HG03139 (cell line): ENCODE data around the gene IDH3B.
A peak's percentile ranks its signal among the peaks of the same experiment; 100 is the strongest.

Source experiments
- ATAC-seq: cut with Tn5 transposase; IDR thresholded peaks from one replicate; pipeline ENCODE4 v1.9.1; 2021; ENCODE audit not compliant: unreplicated experiment

The IDH3B gene

DNA sequence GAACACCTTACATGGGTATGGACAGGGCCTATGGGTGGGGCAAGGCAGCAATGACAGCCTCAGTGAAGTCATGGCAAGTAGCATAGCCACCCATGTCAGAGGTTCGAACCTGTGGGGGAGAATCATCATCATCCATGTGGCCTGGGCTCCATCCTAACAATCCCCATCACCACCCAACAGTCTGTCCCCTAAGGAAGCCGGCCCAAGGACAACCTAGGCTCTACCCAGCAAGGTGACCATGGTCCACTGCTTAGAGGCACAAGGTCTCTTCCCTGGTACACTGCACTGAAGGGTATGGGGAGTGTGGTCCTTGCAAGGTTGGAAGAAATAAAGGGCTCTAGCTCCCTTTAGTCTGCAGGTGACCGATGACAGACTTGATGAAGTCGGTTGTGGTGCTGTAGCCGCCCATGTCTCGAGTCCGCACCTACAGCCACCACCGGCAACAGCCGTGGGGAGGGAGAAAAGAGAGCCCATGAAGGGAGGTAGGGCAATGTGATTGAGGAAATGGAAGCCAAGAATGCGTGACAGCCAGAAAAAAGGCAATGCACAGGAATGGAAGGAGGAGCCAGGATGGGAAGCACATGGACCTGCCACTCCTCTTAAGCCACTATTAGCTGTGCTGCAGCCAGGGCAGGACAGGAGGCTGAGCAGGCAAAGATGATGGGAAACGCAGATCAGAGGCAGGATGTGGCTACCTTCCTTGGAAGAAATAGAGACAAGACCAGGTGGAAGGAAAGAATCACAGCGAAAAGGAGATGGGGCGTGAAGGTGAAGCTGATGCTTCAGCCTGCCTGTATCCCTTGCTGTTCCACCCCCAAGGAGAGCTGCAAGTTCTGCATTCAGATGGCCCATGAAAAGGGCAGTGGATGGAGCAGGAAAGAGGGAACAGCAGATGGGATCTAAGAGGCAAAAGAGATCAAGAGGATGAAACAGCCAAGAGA lies 5.3 kb downstream of the IDH3B start:
- no peak for ATAC-seq

DNA sequence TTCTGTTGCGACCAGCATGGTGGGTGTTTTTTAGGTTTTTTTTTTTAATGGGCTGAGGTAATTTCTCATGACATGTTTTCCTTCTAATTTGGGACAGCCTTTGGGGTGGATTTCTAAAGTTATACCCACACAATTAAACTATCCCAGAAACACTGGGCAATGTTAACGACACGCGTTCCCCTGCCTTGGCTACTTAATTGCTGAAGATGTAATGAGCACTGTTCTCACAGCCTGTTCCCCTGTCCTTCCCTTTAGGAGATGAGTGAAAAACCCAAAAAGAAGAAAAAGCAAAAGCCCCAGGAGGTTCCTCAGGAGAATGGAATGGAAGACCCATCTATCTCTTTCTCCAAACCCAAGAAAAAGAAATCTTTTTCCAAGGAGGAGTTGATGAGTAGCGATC lies 6.3 kb downstream of the IDH3B start:
- ATAC-seq, result no peak

DNA sequence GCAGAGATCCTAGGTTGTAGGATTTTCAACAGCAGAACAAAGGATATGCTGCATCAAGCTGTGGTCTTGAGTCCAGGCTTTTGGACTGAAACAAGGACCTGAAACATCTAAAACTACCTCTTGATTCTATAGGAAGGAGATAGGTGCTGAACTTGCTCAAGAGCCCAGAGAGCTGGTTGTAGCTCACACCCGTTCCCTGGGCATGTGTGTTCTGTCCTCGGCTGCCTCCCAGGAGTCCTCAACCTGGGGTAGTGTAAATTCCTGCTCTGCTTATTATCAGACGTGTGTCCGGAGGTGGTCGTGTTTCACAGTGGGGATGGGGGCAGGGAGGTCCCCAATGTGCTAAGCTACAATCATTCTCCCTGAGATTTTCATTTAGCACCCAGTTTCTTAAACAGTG lies 6.8 kb downstream of the IDH3B start:
- ATAC-seq, result no peak

DNA sequence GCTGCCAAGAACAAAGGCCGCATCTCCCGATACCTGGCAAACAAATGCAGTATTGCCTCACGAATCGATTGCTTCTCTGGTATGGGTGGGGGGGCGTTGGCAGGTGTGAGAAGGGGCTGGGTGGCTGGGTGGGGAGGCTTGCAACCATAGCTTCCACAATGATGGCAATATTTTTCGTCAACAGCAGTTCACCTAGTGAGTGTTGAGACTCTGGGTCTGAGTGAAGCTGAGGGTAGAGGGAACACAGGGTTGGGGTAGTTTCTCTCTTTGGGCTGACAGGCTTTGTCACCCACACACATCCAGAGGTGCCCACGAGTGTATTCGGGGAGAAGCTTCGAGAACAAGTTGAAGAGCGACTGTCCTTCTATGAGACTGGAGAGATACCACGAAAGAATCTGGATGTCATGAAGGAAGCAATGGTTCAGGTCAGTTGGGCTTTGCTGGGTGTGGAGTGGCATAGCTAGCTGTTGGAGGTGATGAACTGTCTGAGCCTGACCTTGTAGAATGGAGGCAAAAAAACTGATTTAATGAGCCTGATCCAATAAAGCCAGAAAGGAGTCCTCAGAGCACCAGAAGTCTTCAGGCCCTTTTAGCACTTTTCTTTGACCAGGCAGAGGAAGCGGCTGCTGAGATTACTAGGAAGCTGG lies 7.4 kb downstream of the IDH3B start:
- ATAC-seq, result no peak

DNA sequence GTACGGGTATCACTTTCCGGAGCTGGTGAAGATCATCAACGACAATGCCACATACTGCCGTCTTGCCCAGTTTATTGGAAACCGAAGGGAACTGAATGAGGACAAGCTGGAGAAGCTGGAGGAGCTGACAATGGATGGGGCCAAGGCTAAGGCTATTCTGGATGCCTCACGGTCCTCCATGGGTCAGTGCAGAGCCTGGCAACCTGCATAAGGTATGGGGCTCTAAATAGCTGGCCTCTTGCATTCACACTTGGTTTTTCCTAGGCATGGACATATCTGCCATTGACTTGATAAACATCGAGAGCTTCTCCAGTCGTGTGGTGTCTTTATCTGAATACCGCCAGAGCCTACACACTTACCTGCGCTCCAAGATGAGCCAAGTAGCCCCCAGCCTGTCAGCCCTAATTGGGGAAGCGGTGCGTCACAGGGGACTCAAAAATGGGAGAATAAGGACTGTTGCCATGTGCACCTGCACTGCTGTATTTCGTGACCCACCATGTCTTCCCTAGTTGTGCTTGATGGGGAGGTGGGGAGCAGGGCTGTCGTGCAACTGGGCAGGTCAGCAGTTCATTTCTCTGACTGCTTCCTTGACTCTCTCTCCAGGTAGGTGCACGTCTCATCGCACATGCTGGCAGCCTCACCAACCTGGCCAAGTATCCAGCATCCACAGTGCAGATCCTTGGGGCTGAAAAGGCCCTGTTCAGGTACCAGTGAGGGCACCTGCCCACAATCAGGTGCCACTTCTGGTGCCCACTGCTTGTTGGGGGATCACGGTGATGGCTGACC lies 8.5 kb downstream of the IDH3B start:
- no peak for ATAC-seq

DNA sequence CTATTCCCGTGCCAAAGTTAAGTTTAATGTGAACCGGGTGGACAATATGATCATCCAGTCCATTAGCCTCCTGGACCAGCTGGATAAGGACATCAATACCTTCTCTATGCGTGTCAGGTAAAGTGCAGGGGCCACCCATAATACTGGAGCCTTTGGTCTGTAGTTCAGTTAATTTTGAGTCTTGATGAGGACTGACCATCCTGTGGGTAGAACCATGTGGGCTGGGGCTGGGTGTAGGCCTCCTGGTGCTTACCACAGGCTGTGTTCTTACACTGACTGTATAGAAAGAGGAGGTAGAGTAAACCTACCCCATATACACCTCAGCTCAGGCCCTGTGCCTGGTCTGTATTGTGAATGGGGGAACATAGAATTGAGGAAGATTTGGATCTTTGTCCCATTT lies 9.2 kb downstream of the IDH3B start:
- no peak for ATAC-seq

DNA sequence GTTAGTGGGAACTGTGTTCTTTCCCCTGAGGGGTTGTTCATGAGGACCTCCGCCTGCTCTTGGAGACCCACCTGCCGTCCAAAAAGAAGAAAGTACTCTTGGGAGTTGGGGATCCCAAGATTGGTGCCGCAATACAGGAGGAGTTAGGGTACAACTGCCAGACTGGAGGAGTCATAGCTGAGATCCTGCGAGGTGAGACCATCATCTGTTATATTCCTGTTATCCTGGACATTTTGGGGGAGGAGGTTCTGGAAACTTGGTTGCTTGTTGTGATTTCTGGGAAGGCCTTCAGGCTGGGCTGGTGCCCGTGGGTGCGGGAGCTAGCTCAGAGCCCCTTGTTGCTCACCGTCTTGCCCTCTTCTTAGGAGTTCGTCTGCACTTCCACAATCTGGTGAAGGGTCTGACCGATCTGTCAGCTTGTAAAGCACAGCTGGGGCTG lies 9.6 kb downstream of the IDH3B start:
- ATAC-seq, result no peak

DNA sequence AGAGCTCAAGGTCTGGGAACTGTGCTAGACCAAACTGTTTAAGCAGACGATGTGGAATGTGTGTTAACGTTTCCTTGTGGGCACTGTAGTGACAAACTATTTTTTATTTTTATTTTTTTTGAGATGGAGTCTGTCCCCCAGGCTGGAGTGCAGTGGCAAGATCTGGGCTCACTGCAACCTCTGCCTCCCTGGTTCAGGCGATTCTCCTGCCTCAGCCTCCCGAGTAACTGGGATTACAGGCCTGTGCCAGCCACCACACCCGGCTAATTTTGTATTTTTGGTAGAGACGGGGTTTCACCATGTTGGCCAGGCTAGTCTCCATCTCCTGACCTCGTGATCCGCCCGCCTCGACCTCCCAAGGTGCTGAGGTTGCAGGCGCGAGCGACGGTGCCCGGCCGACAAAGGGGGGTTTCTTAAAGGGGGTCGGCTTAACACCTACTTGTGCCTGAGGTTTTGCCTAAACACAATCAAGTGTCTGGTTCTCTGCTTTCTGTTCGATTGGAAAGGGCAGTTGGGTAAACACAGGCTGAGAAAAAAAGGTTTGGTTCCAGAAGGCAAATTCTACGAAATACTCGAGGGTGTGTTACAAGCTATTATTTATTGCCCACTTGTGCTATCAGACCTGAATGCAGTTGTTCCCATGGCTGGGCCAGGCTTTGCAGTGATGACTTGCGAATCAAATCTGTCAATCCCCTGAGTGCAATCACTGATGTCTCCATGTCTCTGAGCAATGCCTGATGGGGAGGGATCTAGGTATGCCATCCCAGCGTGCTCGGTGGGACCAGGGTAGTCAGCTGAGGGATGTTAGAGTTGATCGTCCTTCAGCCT lies 10.2 kb downstream of the IDH3B start:
- ATAC-seq, result no peak

DNA sequence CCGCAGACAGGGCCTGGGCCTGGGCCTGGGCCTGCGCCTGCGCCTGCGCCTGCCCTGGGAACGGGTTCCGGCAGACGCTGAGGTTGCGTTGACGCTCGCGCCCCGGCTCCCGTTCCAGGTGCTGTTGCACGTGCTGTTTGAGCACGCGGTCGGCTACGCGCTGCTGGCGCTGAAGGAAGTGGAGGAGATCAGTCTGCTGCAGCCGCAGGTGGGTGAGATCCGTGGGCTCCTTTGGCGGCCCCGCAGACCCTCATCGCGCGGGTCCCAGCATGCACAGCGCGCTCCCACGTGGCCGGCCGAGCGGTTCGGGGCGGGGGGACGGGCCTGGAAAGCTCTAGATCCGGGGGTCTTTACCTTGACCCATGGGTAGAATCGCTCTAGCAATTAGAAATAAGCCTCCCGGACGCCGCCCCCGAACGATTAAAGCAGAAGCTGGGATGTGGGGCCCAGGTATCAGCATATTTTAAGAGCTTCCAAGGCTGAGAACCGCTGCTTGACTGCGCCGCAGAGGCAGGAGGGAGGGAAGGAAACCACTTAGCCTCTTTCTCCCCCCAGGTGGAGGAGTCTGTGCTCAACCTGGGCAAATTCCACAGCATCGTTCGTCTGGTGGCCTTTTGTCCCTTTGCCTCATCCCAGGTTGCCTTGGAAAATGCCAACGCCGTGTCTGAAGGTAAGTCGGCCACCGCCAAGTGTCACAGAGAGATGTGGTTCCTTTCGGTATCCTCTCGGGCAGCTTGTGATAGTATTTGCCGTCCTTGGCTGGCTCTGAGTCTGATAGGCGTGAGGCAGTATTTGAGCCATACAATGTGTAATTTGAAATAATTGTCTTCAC lies 11.1 kb downstream of the IDH3B start:
- ATAC-seq, result peak; percentile 32

DNA sequence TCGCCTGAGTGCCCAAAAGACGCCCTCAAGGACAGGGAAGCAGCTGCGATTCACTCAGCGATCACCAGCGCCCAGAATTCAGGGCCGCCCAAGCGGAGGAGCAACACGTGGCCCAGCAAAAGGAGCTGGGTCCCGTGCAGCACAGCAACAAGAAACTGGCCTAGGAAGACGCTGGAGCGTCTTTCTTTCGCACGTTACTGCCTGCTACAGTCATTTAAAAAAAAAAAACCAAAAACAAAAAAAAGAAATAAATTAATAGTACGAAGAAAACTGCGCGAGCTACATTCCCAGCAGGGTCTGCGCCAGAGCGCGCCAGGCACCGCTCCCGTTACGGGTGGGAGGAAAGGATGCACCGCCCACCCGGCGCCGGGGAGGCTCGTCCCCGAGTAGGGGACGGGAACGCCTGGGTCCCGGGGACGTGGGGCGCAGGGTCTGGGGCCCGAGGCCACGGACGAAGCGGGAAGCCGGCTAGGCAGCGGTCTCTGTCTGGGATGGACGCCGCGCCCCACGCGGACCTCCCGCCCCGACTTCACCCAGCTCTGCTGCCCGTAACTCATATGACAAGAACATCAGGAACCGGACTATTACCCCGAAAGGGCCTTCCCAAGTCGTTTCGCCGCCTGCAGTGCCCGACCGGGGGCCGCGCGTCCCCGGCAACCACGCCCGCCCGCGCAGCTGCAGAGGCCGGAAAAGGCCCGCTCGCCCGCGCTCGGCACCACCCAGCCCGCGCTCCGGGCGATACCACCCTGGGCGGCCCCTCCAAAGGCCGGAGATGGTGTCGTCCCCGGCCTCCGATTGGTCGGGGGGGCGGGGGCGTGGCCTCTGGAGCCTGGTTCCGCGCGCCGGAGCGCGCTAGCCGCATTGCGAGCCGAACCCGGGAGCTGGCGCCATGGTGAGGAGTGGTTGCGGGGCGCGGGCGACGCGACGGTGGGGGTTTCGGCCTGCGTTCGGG lies 12.0 kb downstream of the IDH3B start, which contains the start of gene NOP56:
Gene NOP56, plus strand, starts transcription at position 861 of the 952 bp plus-strand sequence. Its CDS starts 29 bp downstream, at position 890.
- ATAC-seq, result peak; percentile 74

DNA sequence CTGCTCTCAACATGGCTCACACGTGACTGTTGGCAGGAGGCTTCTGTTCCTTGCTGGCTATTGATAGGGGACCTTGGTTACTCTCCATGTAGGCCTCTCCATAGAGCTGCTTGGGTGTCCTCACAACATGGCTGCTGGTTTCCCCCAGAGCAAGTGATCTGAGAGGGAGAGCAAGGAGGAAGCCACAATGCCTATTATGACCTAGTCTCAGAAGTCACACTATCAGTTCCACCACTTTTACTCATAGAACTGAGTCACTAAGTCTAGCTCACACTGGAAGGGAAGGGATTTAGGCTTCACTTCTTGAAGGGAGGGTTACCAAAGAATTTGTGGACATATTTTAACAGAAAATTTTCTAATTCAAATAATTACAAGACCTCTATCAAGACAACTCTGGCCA lies 20.3 kb downstream of the IDH3B start:
- ATAC-seq, result no peak

DNA sequence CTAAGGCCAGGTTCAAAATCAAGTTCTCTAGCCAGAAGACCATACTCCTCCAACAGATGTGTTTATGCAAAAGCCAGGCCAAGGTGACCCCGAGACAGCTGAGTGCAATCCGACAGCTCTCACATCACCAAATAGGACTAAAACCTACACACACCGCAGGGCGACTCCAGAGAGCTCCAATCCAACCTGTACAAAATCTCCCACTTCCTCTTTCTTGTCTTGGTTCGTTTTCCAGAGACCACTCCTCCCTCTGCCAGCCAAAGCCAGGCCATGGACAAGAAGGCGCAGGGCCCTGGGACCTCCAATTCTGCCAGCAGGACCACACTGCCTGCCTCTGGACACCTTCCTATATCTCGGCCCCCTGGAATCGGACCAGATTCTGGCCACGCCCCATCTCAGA lies 23.1 kb downstream of the IDH3B start:
- no peak for ATAC-seq

DNA sequence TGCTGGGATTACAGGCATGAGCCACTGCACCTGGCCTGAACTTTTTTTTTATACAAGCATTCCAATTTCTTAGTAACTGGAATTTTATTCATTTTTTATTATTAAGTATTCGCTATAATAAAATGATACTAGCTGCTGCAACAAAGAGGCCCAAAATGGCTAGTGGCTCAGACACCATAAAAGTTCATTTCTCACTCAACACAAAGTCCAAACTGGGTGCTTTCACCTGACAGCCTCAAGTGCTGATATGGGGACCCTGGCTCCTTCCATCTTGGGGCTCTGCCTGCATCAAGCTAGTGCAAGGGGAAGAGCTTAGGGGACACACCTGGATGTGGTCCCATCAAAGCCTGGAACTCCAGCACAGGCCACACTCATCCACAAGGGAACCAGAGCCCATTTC lies 23.8 kb downstream of the IDH3B start:
- no peak for ATAC-seq

DNA sequence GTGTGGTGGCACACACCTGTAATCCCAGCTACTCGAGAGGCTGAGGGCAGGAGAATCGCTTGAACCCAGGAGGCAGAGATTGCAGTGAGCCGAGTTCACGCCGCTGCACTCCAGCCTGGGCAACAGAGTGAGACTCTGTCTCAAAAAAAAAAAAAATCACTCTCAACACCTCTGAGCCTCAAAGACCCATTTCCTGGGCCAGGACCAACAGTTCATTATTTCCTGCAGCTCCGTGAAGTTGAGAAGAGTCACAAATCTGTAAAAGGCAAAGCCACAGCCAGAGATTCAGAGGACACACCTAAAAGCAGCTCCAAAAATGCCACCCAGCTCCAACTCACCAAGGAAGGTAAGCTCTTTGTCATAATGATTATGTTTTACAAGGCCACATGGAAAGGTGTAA lies 26.8 kb downstream of the IDH3B start:
- ATAC-seq, result no peak

DNA sequence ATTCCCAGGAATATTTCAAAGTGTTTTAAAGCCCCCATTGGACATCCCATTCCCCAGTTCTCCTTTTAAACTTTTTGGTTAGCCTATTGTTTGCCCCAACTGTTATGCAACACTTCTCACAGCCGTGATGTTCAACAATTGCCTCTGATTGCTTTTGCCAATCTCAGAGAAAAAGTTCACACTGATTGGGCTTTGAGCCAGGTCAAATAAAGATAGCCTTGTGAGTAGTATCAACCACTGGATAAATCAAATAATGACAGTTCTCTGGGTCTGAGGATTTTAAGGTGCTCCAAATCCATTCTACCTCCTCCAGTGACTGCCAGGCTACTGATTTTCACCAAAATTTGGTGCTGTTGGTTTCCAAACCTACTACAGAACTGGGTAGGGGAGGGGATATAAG lies 30.6 kb downstream of the IDH3B start:
- ATAC-seq, result no peak

DNA sequence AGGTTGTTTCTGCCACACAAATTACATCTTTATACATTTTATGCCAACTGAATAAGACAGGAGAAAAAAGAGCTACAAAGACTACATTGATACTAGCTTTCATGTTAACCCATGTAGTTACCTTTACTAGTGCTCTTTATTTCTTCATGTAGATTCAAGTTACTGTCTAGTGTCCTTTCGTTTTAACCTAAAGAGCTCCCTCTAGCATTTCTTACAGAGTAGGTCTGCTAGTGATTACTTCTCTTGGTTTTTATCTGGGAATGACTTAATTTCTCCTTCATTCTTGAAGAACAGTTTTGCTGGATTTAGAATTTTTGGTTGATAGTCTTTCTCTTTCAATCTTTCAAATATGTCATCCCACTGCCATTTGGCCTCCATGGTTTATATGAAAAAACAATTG lies 32.8 kb downstream of the IDH3B start:
- ATAC-seq, result no peak

DNA sequence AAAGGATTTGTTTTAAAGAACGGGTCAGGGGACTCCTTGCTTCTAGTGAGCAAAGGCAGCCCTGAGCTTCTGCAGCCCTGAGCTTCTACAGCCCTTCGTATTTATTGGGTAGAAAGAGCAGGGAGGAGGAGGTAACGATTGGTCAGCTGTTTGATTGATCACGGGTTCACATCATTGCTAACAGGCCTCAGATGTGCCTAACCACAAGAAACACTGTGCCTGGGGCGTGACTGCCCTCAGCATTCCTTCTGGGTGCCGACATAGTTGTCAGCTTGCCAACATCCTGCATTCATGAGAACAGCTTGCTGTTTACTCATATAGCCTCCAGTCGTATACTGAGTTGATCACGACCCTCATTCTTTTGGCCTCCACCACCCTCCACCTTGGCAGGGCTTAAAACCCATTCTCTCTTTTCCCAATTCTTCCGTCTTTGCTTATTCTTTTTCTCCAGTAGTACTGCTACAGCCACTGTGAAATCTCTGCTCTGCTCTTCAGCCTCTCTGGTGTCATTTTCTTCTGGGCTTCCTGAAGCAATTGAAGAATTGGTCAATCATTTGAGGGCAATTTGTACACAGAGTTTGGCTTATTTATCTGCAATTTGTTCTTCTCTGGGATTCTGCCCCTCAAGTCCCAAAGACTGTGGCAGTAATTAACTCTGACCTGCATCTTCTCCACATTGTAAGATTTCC lies 37.0 kb downstream of the IDH3B start:
- no peak for ATAC-seq

DNA sequence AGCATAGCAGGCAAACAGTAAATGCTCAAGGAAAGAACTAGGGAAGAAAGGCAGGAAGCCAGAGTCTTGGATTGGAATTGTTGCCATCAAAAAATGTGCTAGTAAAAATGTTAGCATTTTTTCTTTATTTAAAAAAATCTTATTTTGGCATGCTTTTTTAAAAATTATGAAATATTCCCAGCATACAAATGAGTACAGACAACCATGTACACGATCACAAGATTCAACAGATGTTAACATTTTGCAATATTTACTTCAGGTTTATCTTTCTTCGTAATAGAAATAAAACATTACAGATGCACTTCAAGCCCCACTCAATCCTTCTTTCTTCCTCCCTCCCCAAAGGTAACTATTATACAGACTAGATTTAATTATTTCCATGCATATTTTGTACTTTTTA lies 39.0 kb downstream of the IDH3B start:
- no peak for ATAC-seq
